PC-9 (cell line): Measurements from ENCODE around the gene FUT1. TPM values are rescaled to one million over a fixed set of nuclear protein-coding genes. Genes with fewer than 3 reads are reported as not detected.

Experiments used
- BruUV-seq: library from RNA; stranded (reverse); fragments of 400-500 nt; replicated peaks from 2 replicates; lab custom pipeline; 2021; lab: Mats Ljungman, UMichigan
- CTCF ChIA-PET: fragments of 300-600 bp; sonication (Branson Sonifier 250); formaldehyde crosslinking; loops from one replicate; lab custom pipeline; 2022; ENCODE audit warnings: antibody characterized with exemption; lab: Charles Lee
- POLR2A ChIA-PET: fragments of 300-600 bp; sonication (Branson Sonifier 250); formaldehyde crosslinking; loops from one replicate; lab custom pipeline; 2022; ENCODE audit warnings: antibody characterized with exemption; ENCODE audit not compliant: unreplicated experiment; lab: Charles Lee
- DNase-seq, 2 experiments: peaks; one replicate each; pipeline versions ENCODE4 v3.0.0 to v3.0.0-alpha.2; 2015 to 2022; ENCODE audit warnings: mixed read lengths in 1 of 2
- H2AFZ ChIP-seq: fragments of 200-600 bp; sonication (generic); 2 replicates; pipeline ENCODE4 v1.8.1; 2017; ENCODE audit warnings: antibody characterized with exemption
- H3F3A ChIP-seq: fragments of 200-600 bp; sonication (generic); 2 replicates; pipeline ENCODE4 v1.8.1; 2017; ENCODE audit warnings: antibody characterized with exemption, mild to moderate bottlenecking, low read depth; ENCODE audit not compliant: insufficient read depth
- H3K27ac ChIP-seq: fragments of 200-600 bp; sonication (generic); 2 replicates; pipeline ENCODE4 v1.6.1; 2016; ENCODE audit warnings: mixed run types
- H3K27me3 ChIP-seq: fragments of 200-600 bp; sonication (generic); 2 replicates; pipeline ENCODE4 v1.6.1; 2016; ENCODE audit warnings: low read depth, mixed run types; ENCODE audit not compliant: insufficient read depth
- H3K36me3 ChIP-seq: fragments of 200-600 bp; sonication (generic); 2 replicates; pipeline ENCODE4 v1.6.1; 2016; ENCODE audit warnings: low read depth, mixed run types
- H3K4me1 ChIP-seq: fragments of 200-600 bp; sonication (generic); replicated peaks from 2 replicates; pipeline ENCODE4 v1.6.1; 2016; ENCODE audit warnings: mixed run types; ENCODE audit not compliant: insufficient read depth
- H3K4me2 ChIP-seq: fragments of 200-600 bp; sonication (generic); 2 replicates; pipeline ENCODE4 v1.6.1; 2017; ENCODE audit warnings: mixed run types
- H3K4me3 ChIP-seq: fragments of 200-600 bp; sonication (generic); 2 replicates; pipeline ENCODE4 v1.6.1; 2016; ENCODE audit warnings: mixed run types
- H3K79me2 ChIP-seq: fragments of 200-600 bp; sonication (generic); 2 replicates; pipeline ENCODE4 v1.6.1; 2017; ENCODE audit warnings: low read depth, mixed run types
- H3K9me2 ChIP-seq: fragments of 200-600 bp; sonication (generic); 2 replicates; pipeline ENCODE4 v1.8.1; 2017; ENCODE audit warnings: mild to moderate bottlenecking; ENCODE audit not compliant: insufficient read depth
- H3K9me3 ChIP-seq: fragments of 200-600 bp; sonication (generic); 2 replicates; pipeline ENCODE4 v1.8.1; 2016; ENCODE audit warnings: low read depth; ENCODE audit not compliant: insufficient read depth
- H4K20me1 ChIP-seq: fragments of 200-600 bp; sonication (generic); 2 replicates; pipeline ENCODE4 v1.8.1; 2017; ENCODE audit not compliant: insufficient read depth
- CTCF ChIP-seq: fragments of 200-600 bp; sonication (generic); conservative IDR thresholded peaks from 2 replicates; pipeline ENCODE4 v1.6.1; 2017; ENCODE audit warnings: mixed run types, antibody characterized with exemption, mild to moderate bottlenecking, moderate library complexity
- EZH2 ChIP-seq: fragments of 200-600 bp; sonication (generic); IDR thresholded peaks from 2 replicates; pipeline ENCODE4 v1.8.0; 2017; ENCODE audit warnings: antibody characterized with exemption, low read depth
- intact Hi-C: fragments of 100-400 bp; cut with micrococcal nuclease; formaldehyde crosslinking; loops from one replicate; pipeline ENCODE4 v1.10.0; 2022; ENCODE audit not compliant: unreplicated experiment
- total RNA-seq: library from RNA; stranded (reverse); gene quantifications from 2 replicates; pipeline ENCODE4 v1.2.3, GENCODE V29; 2021

The FUT1 gene
- total RNA-seq, 1 experiment from 2014 or later = 7.9 TPM

GRCh38 chr19:48731452-48731851, 21.0 kb downstream of the FUT1 start:
- no peak overlapping the region for H3K27ac ChIP-seq
- POLR2A ChIA-PET = no interaction called here
- TF ChIP-seq CTCF (no peak), EZH2 (no peak)

GRCh38 chr19:48728911-48729664, 23.4 kb downstream of the FUT1 start:
- intact Hi-C loops = no loop called here
- peaks cover 3% of the 10 kb centered on the region; the same call in 1 of the 2 replicates for H3K9me3 ChIP-seq
- BruUV-seq = no TSS peak
- no peak for TF ChIP-seq CTCF
- TF ChIP-seq EZH2 = no peak
- H3K4me3 ChIP-seq = no peak overlapping the region
- H3K4me1 ChIP-seq = no peaks in the 10 kb centered on the region
- DNase-seq = no peak
- H3K4me2 ChIP-seq = no peak overlapping the region
- CTCF ChIA-PET = no interaction called here
- H2AFZ ChIP-seq = no peak overlapping the region
- H3K27ac ChIP-seq = no peak overlapping the region
- no peaks in the 10 kb centered on the region for H3K9me2 ChIP-seq
- H4K20me1 ChIP-seq = no peaks in the 10 kb centered on the region
- no peaks in the 10 kb centered on the region for H3K36me3 ChIP-seq
- POLR2A ChIA-PET = no interaction called here
- H3K27me3 ChIP-seq = no peaks in the 10 kb centered on the region
- no peaks in the 10 kb centered on the region for H3K79me2 ChIP-seq
- peaks cover 13% of the 10 kb centered on the region for H3F3A ChIP-seq

More at GRCh38 chr19:48731452-48731851, 21.0 kb downstream of the FUT1 start:
- CTCF ChIA-PET = no interaction called here
- Histone ChIP-seq H3F3A (peaks cover 7% of the 10 kb centered on the region; the same call in 1 of the 2 replicates), H3K4me1 (no peaks in the 10 kb centered on the region), H2AFZ (no peak overlapping the region), H3K9me3 (peaks cover 3% of the 10 kb centered on the region; the same call in 1 of the 2 replicates), H3K4me3 (no peak overlapping the region), H4K20me1 (no peaks in the 10 kb centered on the region), H3K9me2 (no peaks in the 10 kb centered on the region), H3K36me3 (no peaks in the 10 kb centered on the region), H3K79me2 (no peaks in the 10 kb centered on the region), H3K27me3 (no peaks in the 10 kb centered on the region), H3K4me2 (no peak overlapping the region)
- BruUV-seq = no TSS peak
- intact Hi-C loops = no loop called here
- DNase-seq = no peak

- no peaks in the 10 kb centered on the region for H3K9me2 ChIP-seq
- no peaks in the 10 kb centered on the region for H3K4me1 ChIP-seq
- POLR2A ChIA-PET = no interaction called here
- no peaks in the 10 kb centered on the region for H3K79me2 ChIP-seq
- no peaks in the 10 kb centered on the region for H3K36me3 ChIP-seq
- TF ChIP-seq EZH2 = no peak
- TF ChIP-seq CTCF = no peak
- no peak overlapping the region for H2AFZ ChIP-seq
- no peak overlapping the region for H3K4me2 ChIP-seq
- no peak overlapping the region for H3K4me3 ChIP-seq
- H3F3A ChIP-seq = peaks cover 13% of the 10 kb centered on the region
- no TSS peak for BruUV-seq
- H4K20me1 ChIP-seq = no peaks in the 10 kb centered on the region
- no peak overlapping the region for H3K27ac ChIP-seq
- CTCF ChIA-PET = no interaction called here
- intact Hi-C loops = no loop called here
- DNase-seq = no peak
- no peaks in the 10 kb centered on the region for H3K27me3 ChIP-seq
- H3K9me3 ChIP-seq = no peaks in the 10 kb centered on the region
Measured at GRCh38 chr19:48726556-48726955, 25.9 kb downstream of the FUT1 start.
